ENCODE data around the gene HNRNPC. TPM values are rescaled to one million over a fixed set of nuclear protein-coding genes. Genes with fewer than 3 reads are reported as not detected.

The HNRNPC gene
- total RNA-seq, 2 donors from 2014 or later: 363 to 653 TPM

GRCh38 chr14:21206753-21207684, 62.2 kb downstream of the HNRNPC start:
- Histone ChIP-seq H3K4me1 (no peaks in the 10 kb centered on the region), H3K27ac (no peak overlapping the region), H3K4me3 (no peak overlapping the region), H3K36me3 (peaks cover 16% of the 10 kb centered on the region), H3K9ac (ENCODE audit: low read depth in 2 of 2, low read length in 2 of 2) (no peak overlapping the region), H3K27me3 (no peaks in the 10 kb centered on the region), H3K9me3 (no peaks in the 10 kb centered on the region)
- intact Hi-C loops (cut with DNase I): no loop called here
- TF ChIP-seq, protein P1, sequence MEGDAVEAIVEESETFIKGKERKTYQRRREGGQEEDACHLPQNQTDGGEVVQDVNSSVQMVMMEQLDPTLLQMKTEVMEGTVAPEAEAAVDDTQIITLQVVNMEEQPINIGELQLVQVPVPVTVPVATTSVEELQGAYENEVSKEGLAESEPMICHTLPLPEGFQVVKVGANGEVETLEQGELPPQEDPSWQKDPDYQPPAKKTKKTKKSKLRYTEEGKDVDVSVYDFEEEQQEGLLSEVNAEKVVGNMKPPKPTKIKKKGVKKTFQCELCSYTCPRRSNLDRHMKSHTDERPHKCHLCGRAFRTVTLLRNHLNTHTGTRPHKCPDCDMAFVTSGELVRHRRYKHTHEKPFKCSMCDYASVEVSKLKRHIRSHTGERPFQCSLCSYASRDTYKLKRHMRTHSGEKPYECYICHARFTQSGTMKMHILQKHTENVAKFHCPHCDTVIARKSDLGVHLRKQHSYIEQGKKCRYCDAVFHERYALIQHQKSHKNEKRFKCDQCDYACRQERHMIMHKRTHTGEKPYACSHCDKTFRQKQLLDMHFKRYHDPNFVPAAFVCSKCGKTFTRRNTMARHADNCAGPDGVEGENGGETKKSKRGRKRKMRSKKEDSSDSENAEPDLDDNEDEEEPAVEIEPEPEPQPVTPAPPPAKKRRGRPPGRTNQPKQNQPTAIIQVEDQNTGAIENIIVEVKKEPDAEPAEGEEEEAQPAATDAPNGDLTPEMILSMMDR (IDR thresholded peaks at IDR 0.05): no peak
- no peak for DNase-seq

GRCh38 chr14:21205678-21206581, 63.3 kb downstream of the HNRNPC start:
- Histone ChIP-seq H3K4me1 (no peaks in the 10 kb centered on the region), H3K9me3 (no peaks in the 10 kb centered on the region), H3K4me3 (no peak overlapping the region), H3K36me3 (peaks cover 10% of the 10 kb centered on the region), H3K27ac (no peak overlapping the region), H3K9ac (ENCODE audit: low read depth in 2 of 2, low read length in 2 of 2) (no peak overlapping the region), H3K27me3 (no peaks in the 10 kb centered on the region)
- TF ChIP-seq, protein P1 (IDR thresholded peaks at IDR 0.05): no peak
- DNase-seq: no peak
- intact Hi-C loops (cut with DNase I): no loop called here

GRCh38 chr14:21205026-21205677, 64.1 kb downstream of the HNRNPC start:
- intact Hi-C loops (cut with DNase I): no loop called here
- H3K4me1 ChIP-seq: no peaks in the 10 kb centered on the region
- peaks cover 10% of the 10 kb centered on the region for H3K36me3 ChIP-seq
- H3K9me3 ChIP-seq: no peaks in the 10 kb centered on the region
- no peaks in the 10 kb centered on the region for H3K27me3 ChIP-seq
- no peak overlapping the region for H3K4me3 ChIP-seq
- no peak overlapping the region for H3K27ac ChIP-seq
- H3K9ac ChIP-seq (ENCODE audit: low read depth in 2 of 2, low read length in 2 of 2): no peak overlapping the region
- DNase-seq: no peak
- TF ChIP-seq, protein P1 (IDR thresholded peaks at IDR 0.05): no peak

- Histone ChIP-seq H3K27ac (no peak overlapping the region), H3K4me1 (no peaks in the 10 kb centered on the region), H3K9ac (ENCODE audit: low read depth in 2 of 2, low read length in 2 of 2) (no peak overlapping the region), H3K4me3 (no peak overlapping the region), H3K9me3 (no peaks in the 10 kb centered on the region), H3K27me3 (no peaks in the 10 kb centered on the region), H3K36me3 (peaks cover 10% of the 10 kb centered on the region)
- intact Hi-C loops (cut with DNase I): no loop called here
- DNase-seq: no peak
- TF ChIP-seq, protein P1 (IDR thresholded peaks at IDR 0.05): no peak
Observed at GRCh38 chr14:21204167-21205025, 64.8 kb downstream of the HNRNPC start.

Data from colonic mucosa (tissue), 4 donors.